ENCODE measurements around the gene RPP40. TPM values are rescaled to one million over a fixed set of nuclear protein-coding genes. Genes with fewer than 3 reads are reported as not detected.
A peak's percentile ranks its signal among the peaks of the same experiment; 100 is the strongest.

The RPP40 gene
- total and polyA plus RNA-seq, 9 of the 15 experiments (the other 6 are each of a cell fraction or from before 2014, with no cell fraction given) = 22.6 to 114 (median 39.0) TPM

- TF ChIP-seq ZNF511 (CRISPR knock-in tag; IDR thresholded peaks at IDR 0.05) = peak; percentile 96
- peak; percentile 84 for TF ChIP-seq POLR2A (conservative IDR thresholded peaks at IDR 0.05)
- TF ChIP-seq ZNF431 (CRISPR knock-in tag; IDR thresholded peaks at IDR 0.05) = peak; percentile 80; the same call in 1 of the 2 replicates
- TF ChIP-seq POLR2G (IDR thresholded peaks at IDR 0.05; ENCODE audit: low read depth, low read length) = peak; percentile 77
- peak; percentile 96 for TF ChIP-seq CTCFL (IDR thresholded peaks at IDR 0.05; ENCODE audit: borderline replicate concordance, insufficient read depth, low read depth, low read length, poor library complexity, severe bottlenecking)
- TF ChIP-seq PHF20 (IDR thresholded peaks at IDR 0.05; ENCODE audit: partially characterized antibody) = peak; percentile 66
- TF ChIP-seq SUPT5H (IDR thresholded peaks at IDR 0.05) = peak; percentile 78
- TF ChIP-seq TEAD4 (IDR thresholded peaks at IDR 0.05; ENCODE audit: low read length) = peak; percentile 49; the same call in 1 of the 2 replicates
- peak; percentile 58; the same call in 1 of the 2 replicates for TF ChIP-seq TEAD4 (CRISPR knock-in tag; IDR thresholded peaks at IDR 0.05; ENCODE audit: borderline replicate concordance)
- 0 out of 2 replicates have a peak, but pooled peaks have one; percentile 70 for TF ChIP-seq CREB3 (tag; conservative IDR thresholded peaks at IDR 0.05; ENCODE audit: low read depth)
- no peak for TF ChIP-seq RBM39 (optimal IDR thresholded peaks at IDR 0.05; ENCODE audit: low read depth, low read length)
- TF ChIP-seq ETV5 (CRISPR knock-in tag; IDR thresholded peaks at IDR 0.05; ENCODE audit: low read depth) = peak; percentile 64; the same call in 1 of the 2 replicates
- peak; percentile 69; the same call in 1 of the 2 replicates for TF ChIP-seq AFF4 (CRISPR knock-in tag; IDR thresholded peaks at IDR 0.05)
- peak; percentile 71; the same call in 1 of the 2 replicates for TF ChIP-seq ZNF644 (tag; IDR thresholded peaks at IDR 0.05; ENCODE audit: low read depth)
- 0 out of 2 replicates have a peak, but pooled peaks have one; percentile 30 for TF ChIP-seq TCF7 (IDR thresholded peaks at IDR 0.05; ENCODE audit: borderline replicate concordance)
- TF ChIP-seq ZNF277 (CRISPR knock-in tag; IDR thresholded peaks at IDR 0.05; ENCODE audit: borderline replicate concordance) = no peak
- TF ChIP-seq PCBP1 (IDR thresholded peaks at IDR 0.05; ENCODE audit: low read depth, low read length, poor library complexity, severe bottlenecking) = peak; percentile 83
These were observed at the start of gene RPP40 (continued) for GRCh38 chr6:5003604-5004372.

Data from K562 (cell line).